GM12878 (cell line): Measurements from ENCODE around the gene REPS2.

Experiments
- CEBPB ChIP-seq, 2 experiments: fragments of 150-350 bp in 1 of 2; IDR thresholded peaks; 2 replicates each; pipeline ENCODE4 v1.6.1; 2012 to 2014; ENCODE audit warnings: low read depth in 2 of 2, low read length in 2 of 2, borderline replicate concordance in 1 of 2, inconsistent platforms in 1 of 2
- CHD2 ChIP-seq: IDR thresholded peaks from 2 replicates; pipeline ENCODE4 v1.6.1; 2011; ENCODE audit warnings: low read depth, low read length, improper control_type of control experiment, borderline replicate concordance
- CTCF ChIP-seq, 3 experiments: IDR thresholded peaks in 2 of 3; conservative IDR thresholded peaks in 1 of 3; 2 replicates each; pipeline ENCODE4 v1.5.1; 2011; ENCODE audit warnings: low read depth in 3 of 3, low read length in 3 of 3, mild to moderate bottlenecking in 3 of 3, control low read depth in 2 of 3, moderate library complexity in 2 of 3, inconsistent platforms in 1 of 3, mixed read lengths in 1 of 3; ENCODE audit not compliant: control insufficient read depth in 2 of 3, insufficient read depth in 1 of 3; ENCODE audit errors: extremely low read depth in 1 of 3
- EGR1 ChIP-seq, 2 experiments: IDR thresholded peaks; 1 replicate in 1 of 2; 2 replicates in 1 of 2; pipeline ENCODE4 v1.6.1; 2011 to 2012; ENCODE audit warnings: low read depth in 2 of 2, low read length in 2 of 2, borderline replicate concordance in 1 of 2, mild to moderate bottlenecking in 1 of 2, moderate library complexity in 1 of 2
- GABPA ChIP-seq: IDR thresholded peaks from 2 replicates; pipeline ENCODE4 v1.6.1; 2014; ENCODE audit warnings: antibody characterized with exemption, low read depth, mild to moderate bottlenecking, inconsistent platforms
- MEF2B ChIP-seq: fragments of 450-650 bp; IDR thresholded peaks from 2 replicates; pipeline ENCODE4 v1.6.1; 2018; ENCODE audit warnings: mild to moderate bottlenecking, moderate library complexity; ENCODE audit not compliant: partially characterized antibody, poor library complexity, severe bottlenecking
- NFIC ChIP-seq: IDR thresholded peaks from 2 replicates; pipeline ENCODE4 v1.6.1; 2012; ENCODE audit warnings: low read depth, mild to moderate bottlenecking, inconsistent platforms, low read length, moderate library complexity
- NR2C2 ChIP-seq: IDR thresholded peaks from 2 replicates; pipeline ENCODE4 v1.6.1; 2011; ENCODE audit warnings: borderline replicate concordance, low read depth; ENCODE audit not compliant: control insufficient read depth, insufficient read length
- POLR2A ChIP-seq: IDR thresholded peaks from 2 replicates; pipeline ENCODE4 v1.6.1; 2011; ENCODE audit warnings: low read depth, mild to moderate bottlenecking, low read length
- REST ChIP-seq: IDR thresholded peaks from 2 replicates; pipeline ENCODE4 v1.6.1; 2012; ENCODE audit warnings: mild to moderate bottlenecking, low read depth, low read length
- TCF12 ChIP-seq: IDR thresholded peaks from 2 replicates; pipeline ENCODE4 v1.6.1; 2011; ENCODE audit warnings: low read depth, mild to moderate bottlenecking, low read length
- ZBTB11 ChIP-seq: fragments of 450-650 bp; formaldehyde crosslinking; IDR thresholded peaks from 2 replicates; pipeline ENCODE4 v1.5.0; 2022; ENCODE audit warnings: mild to moderate bottlenecking, missing genetic modification characterization

- TF ChIP-seq CTCF (IDR thresholded peaks at IDR 0.05 in 2 of 3, conservative IDR thresholded peaks at IDR 0.05 in 1 of 3; ENCODE audit: control insufficient read depth in 2 of 3, extremely low read depth in 1 of 3, insufficient read depth in 1 of 3, low read depth in 3 of 3, low read length in 3 of 3) = no peak
- TF ChIP-seq MEF2B = no peak
- TF ChIP-seq NFIC = no peak
- no peak for TF ChIP-seq CEBPB (IDR thresholded peaks at IDR 0.05; ENCODE audit: borderline replicate concordance in 1 of 2, low read depth in 2 of 2, low read length in 2 of 2)
- TF ChIP-seq CHD2 = no peak
- no peak for TF ChIP-seq REST
- TF ChIP-seq GABPA = no peak
- TF ChIP-seq ZBTB11 (CRISPR knock-in tag) = no peak
- TF ChIP-seq NR2C2 = no peak
- TF ChIP-seq TCF12 = no peak
- no peak for TF ChIP-seq EGR1 (IDR thresholded peaks at IDR 0.05; ENCODE audit: borderline replicate concordance in 1 of 2, low read depth in 2 of 2, low read length in 2 of 2)
- TF ChIP-seq POLR2A = no peak
Measured at GRCh38 chrX:17012465-17012864, 66.0 kb downstream of the REPS2 start.
